ENCODE data around the gene PNLIPRP2.

The PNLIPRP2 gene
- total RNA-seq: 0 to 0.07 (median 0) reads per million in 9 experiments

DNA sequence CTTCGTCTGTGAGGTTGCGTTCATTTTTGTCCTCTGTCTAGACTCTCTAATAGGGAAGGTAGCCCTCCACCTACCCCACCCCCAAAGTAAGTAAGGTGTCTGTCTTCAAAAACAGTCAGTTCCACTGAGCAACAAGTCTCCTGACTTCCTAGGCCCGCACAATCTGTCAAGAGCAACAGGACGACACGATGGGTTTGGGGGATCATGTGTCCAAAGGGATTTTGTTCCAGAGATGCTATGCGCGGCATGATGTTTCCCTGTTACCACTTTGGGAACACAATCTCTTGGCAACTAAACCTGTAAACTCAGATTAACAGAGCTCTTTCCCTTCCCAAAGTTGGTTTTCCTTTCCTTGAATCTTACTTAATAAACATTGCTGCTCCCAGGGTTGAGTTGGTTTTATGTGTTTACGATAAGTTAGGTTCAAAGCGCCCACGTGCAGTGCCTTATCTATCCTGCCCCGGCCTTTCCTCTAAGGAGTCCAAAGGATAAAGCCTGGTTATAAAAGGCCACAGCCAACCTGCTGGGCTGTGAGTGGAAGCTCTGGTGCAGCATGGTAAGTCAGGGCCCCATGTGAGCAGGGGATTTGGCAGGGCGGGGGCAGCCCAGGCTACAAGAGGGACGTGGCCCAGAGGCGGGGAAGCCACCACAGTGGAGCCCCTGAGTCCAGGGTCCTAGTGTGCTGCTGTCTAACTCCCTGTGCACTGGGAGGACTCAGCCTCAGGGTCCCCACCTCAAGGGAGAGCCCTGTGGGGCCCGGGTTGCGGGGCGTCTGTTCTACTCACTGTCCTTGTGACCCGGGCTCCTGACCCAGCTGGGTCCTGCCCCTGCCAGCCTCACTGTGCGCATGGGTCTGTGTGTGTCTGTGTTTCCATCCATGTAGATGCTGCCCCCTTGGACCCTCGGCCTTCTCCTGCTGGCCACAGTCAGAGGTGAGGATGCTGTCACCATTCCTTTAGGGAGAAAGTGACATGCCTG lies at the start of gene PNLIPRP2:
TSS of gene PNLIPRP2 (plus strand) at position 531 of the 978 bp plus-strand sequence.
- H3K27me3 Mint-ChIP-seq: peaks cover 7 to 22% of the 10 kb centered on the region in 2 donors
- ATAC-seq (replicated peaks) (no peak), DNase-seq (no peak)
- H3K4me3 Mint-ChIP-seq: no peak within 1 kb of the TSS
- no peaks in the 10 kb centered on the region for H3K36me3 Mint-ChIP-seq (ENCODE audit: insufficient read depth)
- H3K4me1 Mint-ChIP-seq (ENCODE audit: low read depth in 2 of 2): no peaks in the 10 kb centered on the region
- peaks cover 13 to 21% of the 10 kb centered on the region in 2 donors for H3K9me3 Mint-ChIP-seq
- peak within 1 kb of the TSS in 1 of 2 donors; percentile 62 for H3K27ac Mint-ChIP-seq

DNA sequence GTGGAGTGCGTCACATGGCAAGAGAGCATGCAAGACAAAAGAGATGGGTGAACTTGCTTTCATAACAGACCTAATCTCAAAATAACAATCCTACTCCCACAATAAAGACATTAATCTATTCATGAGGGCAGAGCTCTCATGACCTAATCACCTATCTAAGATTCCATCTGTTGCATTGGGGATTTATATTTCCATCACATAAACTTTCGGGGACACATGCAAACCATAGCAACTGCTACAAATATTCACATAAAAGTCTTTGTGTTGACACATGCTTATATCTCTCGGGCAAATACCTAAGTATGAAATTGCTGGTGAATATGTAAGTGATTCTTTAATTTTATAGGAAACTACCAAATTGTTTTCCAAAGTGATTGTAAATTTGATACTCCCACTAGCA lies 46.0 kb upstream of the PNLIPRP2 start:
- Mint-ChIP-seq H3K27me3 (no peaks in the 10 kb centered on the region), H3K4me3 (no peak overlapping the region), H3K4me1 (ENCODE audit: low read depth in 2 of 2) (no peaks in the 10 kb centered on the region), H3K9me3 (peaks cover 0 to 3% of the 10 kb centered on the region in 2 donors), H3K27ac (no peak overlapping the region), H3K36me3 (ENCODE audit: insufficient read depth) (no peaks in the 10 kb centered on the region)
- ATAC-seq (replicated peaks) (no peak), DNase-seq (no peak)

DNA sequence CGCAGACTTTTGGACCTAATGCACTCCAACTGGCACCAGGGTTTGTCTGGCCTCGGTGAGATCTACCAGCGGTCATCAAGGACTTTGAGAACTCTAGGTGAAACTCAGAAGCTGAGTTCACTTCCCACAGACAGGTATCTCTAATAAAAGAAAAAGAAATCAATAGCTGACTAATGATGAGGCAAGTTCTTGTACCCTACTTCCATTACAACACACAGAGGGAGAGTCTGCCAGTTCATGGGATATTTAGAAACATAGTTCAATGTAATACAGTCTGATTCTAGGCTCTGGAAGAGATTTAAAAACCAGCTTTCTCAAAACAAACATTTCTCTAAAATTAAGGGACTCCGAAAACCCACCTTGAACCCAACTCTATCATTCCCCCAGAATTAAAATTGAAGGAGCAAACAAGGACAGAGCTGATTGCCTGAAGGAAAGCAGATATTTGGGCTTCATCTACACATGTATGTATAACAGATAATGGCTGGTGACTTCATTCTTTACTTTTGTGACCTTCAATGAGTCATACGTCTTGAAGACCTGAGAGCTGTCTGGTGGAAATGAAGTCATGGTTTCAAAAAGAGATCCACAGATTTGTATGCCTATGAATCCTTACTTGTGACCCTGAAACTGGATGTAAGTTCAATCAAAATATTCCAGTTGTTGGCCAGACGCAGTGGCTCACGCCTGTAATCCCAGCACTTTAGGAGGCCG lies 32.7 kb upstream of the PNLIPRP2 start:
- H3K27me3 Mint-ChIP-seq: no peaks in the 10 kb centered on the region
- peaks cover 4% of the 10 kb centered on the region for H3K36me3 Mint-ChIP-seq (ENCODE audit: insufficient read depth)
- DNase-seq (no peak), ATAC-seq (replicated peaks) (no peak)
- H3K4me3 Mint-ChIP-seq: no peak overlapping the region
- no peak overlapping the region for H3K27ac Mint-ChIP-seq
- peaks cover 4 to 7% of the 10 kb centered on the region in 2 donors for H3K9me3 Mint-ChIP-seq
- H3K4me1 Mint-ChIP-seq (ENCODE audit: low read depth in 2 of 2): no peaks in the 10 kb centered on the region

DNA sequence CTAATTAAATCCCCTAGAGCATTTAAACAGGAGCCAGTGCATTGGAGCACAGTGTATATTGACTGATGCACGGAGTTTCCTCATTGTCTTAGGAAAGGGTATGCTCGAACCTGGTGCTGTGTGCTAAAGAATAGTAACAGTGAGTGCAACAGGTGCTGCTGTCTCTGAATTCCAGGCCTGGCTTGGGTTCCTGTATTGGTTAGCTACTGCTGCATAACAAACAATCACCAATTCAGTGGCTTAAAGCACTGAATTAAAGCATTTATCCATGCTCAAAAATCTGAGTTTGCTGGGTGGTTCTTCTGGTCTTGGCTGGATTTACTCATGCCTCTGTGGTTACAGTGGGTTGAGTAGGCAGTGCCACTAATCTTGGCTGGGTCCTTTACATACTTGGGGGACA lies 31.8 kb upstream of the PNLIPRP2 start:
- ATAC-seq (replicated peaks): no peak
- no peak overlapping the region for H3K27ac Mint-ChIP-seq
- H3K36me3 Mint-ChIP-seq (ENCODE audit: insufficient read depth): peaks cover 4% of the 10 kb centered on the region

DNA sequence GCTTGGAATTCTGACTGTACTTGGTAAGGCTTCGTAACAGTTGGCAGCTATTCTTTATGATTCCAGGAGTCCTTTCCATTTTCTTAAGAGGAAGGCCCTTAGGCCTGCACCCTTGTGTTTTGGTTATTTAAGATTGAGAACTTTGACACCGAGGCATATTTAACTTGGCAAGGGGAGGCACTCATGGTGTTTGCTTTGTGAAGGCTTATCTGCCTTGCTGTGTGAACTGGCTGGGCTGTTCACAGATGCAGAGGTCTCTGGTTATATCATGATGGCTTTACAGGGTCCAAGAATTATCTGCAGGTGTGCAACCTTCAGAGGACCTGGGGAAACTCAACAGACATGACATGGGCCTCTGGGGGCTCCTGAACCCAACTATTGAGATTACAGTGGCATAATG lies 30.8 kb upstream of the PNLIPRP2 start:
- ATAC-seq (replicated peaks): no peak
- H3K4me1 Mint-ChIP-seq (ENCODE audit: low read depth in 2 of 2): no peaks in the 10 kb centered on the region
- H3K27me3 Mint-ChIP-seq: no peaks in the 10 kb centered on the region
- peaks cover 4 to 7% of the 10 kb centered on the region in 2 donors for H3K9me3 Mint-ChIP-seq
- no peak overlapping the region for H3K4me3 Mint-ChIP-seq
- peaks cover 4% of the 10 kb centered on the region for H3K36me3 Mint-ChIP-seq (ENCODE audit: insufficient read depth)
- no peak for DNase-seq
- H3K27ac Mint-ChIP-seq: no peak overlapping the region

More for the DNA sequence above, 31.8 kb upstream of the PNLIPRP2 start:
- Mint-ChIP-seq H3K27me3 (no peaks in the 10 kb centered on the region), H3K4me3 (no peak overlapping the region), H3K9me3 (peaks cover 4 to 7% of the 10 kb centered on the region in 2 donors), H3K4me1 (ENCODE audit: low read depth in 2 of 2) (no peaks in the 10 kb centered on the region)
- DNase-seq: no peak

DNA sequence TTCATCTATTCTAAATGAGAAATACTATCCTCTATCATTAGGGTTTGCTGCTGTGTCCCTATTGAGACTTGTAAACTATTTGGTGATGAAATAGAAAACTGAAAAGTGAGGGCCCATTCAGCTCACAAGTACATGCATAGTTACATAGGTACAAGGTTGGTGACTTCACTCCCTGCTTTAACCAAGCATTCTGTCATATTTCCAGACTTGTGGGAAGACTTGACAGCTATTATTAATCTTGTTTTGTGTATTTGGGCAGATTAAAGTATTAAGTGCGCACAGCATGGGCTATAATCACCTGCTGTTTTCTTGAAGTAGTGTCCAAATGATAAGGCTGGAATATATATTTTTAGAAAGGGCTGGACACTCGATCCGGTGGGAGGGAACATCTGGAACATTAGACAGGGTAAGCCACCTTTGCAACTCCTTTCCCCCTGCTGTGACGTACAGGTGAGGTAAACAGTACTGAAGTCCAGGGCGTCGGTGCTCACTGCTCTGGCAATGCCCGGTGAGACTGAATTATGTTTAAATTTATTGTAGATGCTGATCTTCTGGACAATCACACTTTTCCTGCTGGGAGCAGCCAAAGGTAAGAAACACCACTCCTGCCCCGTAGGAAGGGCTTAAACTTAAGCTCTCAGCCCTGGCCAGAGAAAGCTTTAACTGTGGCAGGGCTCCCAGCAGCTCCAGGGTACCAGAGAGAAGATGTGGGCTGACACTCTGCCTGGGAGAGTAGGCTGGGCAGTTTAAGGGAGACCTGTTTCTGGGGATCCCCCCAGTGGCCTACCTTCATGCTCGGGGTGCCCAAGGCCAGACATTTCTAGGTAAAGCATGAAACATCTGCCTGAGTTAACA lies 29.9 kb upstream of the PNLIPRP2 start, which contains the start of gene PNLIPRP1:
TSS of gene PNLIPRP1 (plus strand) at position 370 of the 855 bp plus-strand sequence. CDS start at position 541, 171 bp downstream.
- DNase-seq (no peak), ATAC-seq (replicated peaks) (no peak)
- H3K36me3 Mint-ChIP-seq (ENCODE audit: insufficient read depth): peaks cover 4% of the 10 kb centered on the region

DNA sequence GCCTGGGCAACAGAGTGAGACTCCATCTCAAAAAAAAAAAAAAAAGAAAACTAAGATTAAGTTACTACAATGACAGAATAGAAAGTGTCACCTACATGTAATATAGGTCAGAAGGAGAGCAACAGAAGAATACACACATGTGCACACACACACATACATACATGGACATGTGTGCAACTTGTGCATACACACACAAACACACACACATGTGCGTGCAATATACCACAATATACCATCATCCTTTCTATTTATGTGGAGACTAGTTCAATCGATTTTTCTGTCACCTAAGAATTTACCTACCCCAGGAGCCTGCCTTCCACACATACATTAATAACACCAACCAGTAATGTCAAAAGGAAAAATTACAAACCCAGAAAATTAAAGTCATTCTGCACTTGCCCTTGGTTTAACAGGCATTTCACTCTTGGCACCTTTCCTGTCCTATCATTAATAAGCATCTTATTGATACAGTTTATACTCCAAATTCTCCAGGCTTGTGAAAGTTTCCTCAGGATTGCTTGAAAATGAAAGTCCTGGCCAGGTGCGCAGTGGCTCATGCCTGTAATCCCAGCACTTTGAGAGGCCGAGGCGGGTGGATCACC lies 27.5 kb upstream of the PNLIPRP2 start:
- DNase-seq: no peak
- H3K4me3 Mint-ChIP-seq: no peak overlapping the region
- no peak for ATAC-seq (replicated peaks)
- no peaks in the 10 kb centered on the region for H3K27me3 Mint-ChIP-seq
- H3K4me1 Mint-ChIP-seq (ENCODE audit: low read depth in 2 of 2): no peaks in the 10 kb centered on the region
- peaks cover 2 to 7% of the 10 kb centered on the region in 2 donors for H3K9me3 Mint-ChIP-seq
- peaks cover 1% of the 10 kb centered on the region for H3K36me3 Mint-ChIP-seq (ENCODE audit: insufficient read depth)
- H3K27ac Mint-ChIP-seq: no peak overlapping the region

More for the DNA sequence above, 29.9 kb upstream of the PNLIPRP2 start, which contains the start of gene PNLIPRP1:
- Mint-ChIP-seq H3K4me3 (no peak within 1 kb of the TSS), H3K27me3 (no peaks in the 10 kb centered on the region), H3K9me3 (peaks cover 4% of the 10 kb centered on the region in 2 donors), H3K27ac (no peak within 1 kb of the TSS), H3K4me1 (ENCODE audit: low read depth in 2 of 2) (no peaks in the 10 kb centered on the region)

DNA sequence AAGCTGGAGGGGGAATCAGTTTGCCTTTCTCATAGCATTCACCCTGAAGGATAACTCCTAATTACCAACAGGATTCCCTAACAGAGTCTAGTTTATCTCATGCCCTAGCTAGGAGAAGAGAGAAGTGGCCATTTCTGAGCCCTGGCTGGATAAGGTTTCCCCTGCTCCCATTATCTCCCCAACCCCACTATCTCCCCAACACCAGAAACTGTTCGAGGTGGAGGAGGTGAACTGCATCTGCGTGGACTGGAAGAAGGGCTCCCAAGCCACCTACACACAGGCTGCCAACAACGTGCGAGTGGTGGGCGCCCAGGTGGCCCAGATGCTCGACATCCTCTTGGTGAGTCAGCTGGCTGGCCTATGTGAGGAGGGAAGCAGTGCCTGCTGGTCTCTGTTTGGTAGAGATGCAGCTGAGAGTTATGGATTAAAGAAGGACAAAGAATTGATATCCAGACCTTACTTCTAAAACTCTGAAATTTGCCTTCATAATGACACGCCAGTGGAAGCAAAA lies 26.2 kb upstream of the PNLIPRP2 start:
- no peak for DNase-seq
- Mint-ChIP-seq H3K27me3 (no peaks in the 10 kb centered on the region), H3K4me1 (ENCODE audit: low read depth in 2 of 2) (no peaks in the 10 kb centered on the region)

DNA sequence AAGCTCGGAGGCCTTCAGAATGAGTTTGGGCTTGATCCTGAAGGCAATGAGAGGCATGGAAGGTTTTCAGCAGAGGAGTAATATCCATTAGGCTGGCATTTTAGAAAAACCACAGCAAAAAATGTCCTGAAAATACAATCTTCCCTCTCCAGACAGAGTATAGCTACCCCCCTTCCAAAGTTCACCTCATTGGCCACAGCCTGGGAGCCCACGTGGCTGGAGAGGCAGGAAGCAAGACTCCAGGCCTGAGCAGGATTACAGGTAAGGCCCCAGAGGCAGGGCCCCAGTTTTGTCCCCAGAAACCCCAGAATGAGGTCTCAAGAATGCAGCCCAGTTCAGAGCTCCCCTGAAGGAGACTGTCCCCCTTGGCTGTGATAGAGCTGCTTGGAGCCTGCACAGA lies 24.7 kb upstream of the PNLIPRP2 start:
- Mint-ChIP-seq H3K36me3 (ENCODE audit: insufficient read depth) (peaks cover 2% of the 10 kb centered on the region), H3K9me3 (peaks cover 0 to 7% of the 10 kb centered on the region in 2 donors), H3K27me3 (no peaks in the 10 kb centered on the region), H3K4me3 (no peak overlapping the region), H3K27ac (no peak overlapping the region), H3K4me1 (ENCODE audit: low read depth in 2 of 2) (no peaks in the 10 kb centered on the region)
- DNase-seq (no peak), ATAC-seq (replicated peaks) (no peak)

More for the DNA sequence above, 26.2 kb upstream of the PNLIPRP2 start:
- no peak for ATAC-seq (replicated peaks)
- Mint-ChIP-seq H3K36me3 (ENCODE audit: insufficient read depth) (peaks cover 2% of the 10 kb centered on the region), H3K4me3 (no peak overlapping the region), H3K27ac (no peak overlapping the region), H3K9me3 (peaks cover 2 to 7% of the 10 kb centered on the region in 2 donors)

DNA sequence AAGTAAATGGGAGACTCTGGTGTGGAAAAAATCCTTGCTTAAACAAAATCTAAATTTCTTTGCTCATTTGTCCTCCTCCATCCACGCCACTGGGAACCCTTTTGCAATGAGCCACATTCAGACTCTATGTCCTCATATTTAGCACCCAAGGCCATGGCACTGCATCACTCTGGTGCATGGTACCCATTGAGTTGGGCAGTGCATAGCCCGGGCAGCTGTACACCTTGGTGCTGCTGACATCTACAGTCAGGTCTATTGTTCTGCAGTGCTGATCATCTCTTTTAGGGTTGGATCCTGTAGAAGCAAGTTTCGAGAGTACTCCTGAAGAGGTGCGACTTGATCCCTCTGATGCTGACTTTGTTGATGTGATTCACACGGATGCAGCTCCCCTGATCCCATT lies 23.2 kb upstream of the PNLIPRP2 start:
- Mint-ChIP-seq H3K27me3 (no peaks in the 10 kb centered on the region), H3K4me3 (no peak overlapping the region), H3K4me1 (ENCODE audit: low read depth in 2 of 2) (no peaks in the 10 kb centered on the region), H3K36me3 (ENCODE audit: insufficient read depth) (peaks cover 5% of the 10 kb centered on the region), H3K27ac (no peak overlapping the region), H3K9me3 (peaks cover 0 to 7% of the 10 kb centered on the region in 2 donors)
- ATAC-seq (replicated peaks): no peak
- DNase-seq: no peak

DNA sequence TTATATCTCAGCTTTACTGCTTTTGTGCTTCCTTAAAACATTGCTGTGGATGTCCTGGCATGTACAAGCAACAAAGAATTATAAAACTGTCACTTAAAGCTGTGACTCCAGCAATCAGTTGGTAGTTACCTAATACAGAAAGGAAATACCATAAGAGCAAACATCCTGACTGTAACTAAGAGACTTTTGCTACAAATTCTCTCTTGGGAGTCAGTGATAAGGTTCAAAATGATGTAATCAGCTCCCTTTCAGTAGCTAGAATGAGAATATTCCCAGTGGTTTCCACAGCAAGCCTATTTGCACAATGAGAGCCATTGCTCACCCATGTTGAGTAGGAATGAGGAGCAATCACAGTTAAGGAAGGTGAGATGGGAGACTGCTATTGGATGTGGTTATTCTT lies 22.4 kb upstream of the PNLIPRP2 start:
- DNase-seq: no peak
- Mint-ChIP-seq H3K27me3 (no peaks in the 10 kb centered on the region), H3K9me3 (peaks cover 0 to 7% of the 10 kb centered on the region in 2 donors), H3K27ac (no peak overlapping the region), H3K4me1 (ENCODE audit: low read depth in 2 of 2) (no peaks in the 10 kb centered on the region), H3K36me3 (ENCODE audit: insufficient read depth) (peaks cover 5% of the 10 kb centered on the region), H3K4me3 (no peak overlapping the region)
- ATAC-seq (replicated peaks): no peak

DNA sequence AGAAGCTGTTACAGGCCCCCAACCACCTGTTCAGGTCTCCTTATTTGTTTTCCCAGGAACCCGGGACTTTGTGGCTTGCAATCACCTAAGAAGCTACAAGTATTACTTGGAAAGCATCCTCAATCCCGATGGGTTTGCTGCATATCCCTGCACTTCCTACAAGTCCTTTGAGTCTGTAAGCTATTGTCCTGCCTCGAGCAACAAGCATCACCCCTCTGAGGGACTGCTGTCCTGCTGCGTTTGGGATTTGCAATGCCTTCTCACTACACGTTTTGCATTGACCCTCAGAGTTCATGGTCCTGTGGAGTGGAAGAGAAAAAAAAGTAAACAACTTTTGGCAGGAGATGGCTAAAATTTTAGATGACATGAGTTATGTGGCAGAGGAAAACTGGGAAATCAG lies 20.8 kb upstream of the PNLIPRP2 start:
- Mint-ChIP-seq H3K27ac (no peak overlapping the region), H3K9me3 (peaks cover 2 to 7% of the 10 kb centered on the region in 2 donors), H3K4me1 (ENCODE audit: low read depth in 2 of 2) (no peaks in the 10 kb centered on the region), H3K4me3 (no peak overlapping the region), H3K36me3 (ENCODE audit: insufficient read depth) (peaks cover 5% of the 10 kb centered on the region), H3K27me3 (no peaks in the 10 kb centered on the region)
- ATAC-seq (replicated peaks): no peak
- DNase-seq: no peak

All from effector memory CD8-positive, alpha-beta T cell (primary cell).